Stomach (tissue), 4 donors: ENCODE results near the gene PRRX2.

ENCODE experiments used
- POLR2A ChIP-seq, 4 donors: fragments of 450-650 bp; IDR thresholded peaks; one replicate each; pipeline ENCODE4 v1.6.1; 2016; ENCODE audit warnings: antibody characterized with exemption in 4 of 4, control low read depth in 2 of 4, mild to moderate bottlenecking in 1 of 4, moderate library complexity in 1 of 4
- TF ChIP-seq, protein P1 (sequence below), 7 experiments: fragments of 450-650 bp in 4 of 7; fragments of 200-600 bp in 3 of 7; sonication (generic) in 3 of 7; IDR thresholded peaks; one replicate each; pipeline ENCODE4 v1.5.1; 2016 to 2019; ENCODE audit warnings: antibody characterized with exemption in 7 of 7, control low read depth in 2 of 7, mild to moderate bottlenecking in 1 of 7

DNA sequence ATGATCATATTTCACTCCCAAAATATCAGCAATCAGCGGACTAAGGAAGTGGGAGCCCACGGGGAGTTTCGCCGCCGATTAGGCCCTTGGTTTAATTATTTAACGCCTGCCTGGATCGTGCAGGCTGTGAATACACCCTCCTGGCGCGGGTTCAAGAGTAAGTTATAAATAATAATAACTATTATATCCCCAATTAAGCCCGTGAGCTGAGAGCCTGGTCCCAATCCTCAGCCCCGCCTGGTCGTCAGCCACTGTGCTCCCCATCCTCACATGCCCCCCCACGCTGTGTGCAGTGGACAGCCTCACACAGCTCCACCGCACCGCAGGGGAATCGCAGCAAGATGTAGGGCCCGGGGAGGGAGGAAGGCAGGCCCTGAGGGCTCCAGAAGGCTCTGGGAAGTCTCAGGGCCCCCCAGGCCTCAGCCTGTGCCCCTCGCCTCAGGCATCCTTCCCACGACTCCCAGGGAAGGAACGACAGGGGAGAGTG lies 10.8 kb upstream of the PRRX2 start:
- TF ChIP-seq, protein P1, sequence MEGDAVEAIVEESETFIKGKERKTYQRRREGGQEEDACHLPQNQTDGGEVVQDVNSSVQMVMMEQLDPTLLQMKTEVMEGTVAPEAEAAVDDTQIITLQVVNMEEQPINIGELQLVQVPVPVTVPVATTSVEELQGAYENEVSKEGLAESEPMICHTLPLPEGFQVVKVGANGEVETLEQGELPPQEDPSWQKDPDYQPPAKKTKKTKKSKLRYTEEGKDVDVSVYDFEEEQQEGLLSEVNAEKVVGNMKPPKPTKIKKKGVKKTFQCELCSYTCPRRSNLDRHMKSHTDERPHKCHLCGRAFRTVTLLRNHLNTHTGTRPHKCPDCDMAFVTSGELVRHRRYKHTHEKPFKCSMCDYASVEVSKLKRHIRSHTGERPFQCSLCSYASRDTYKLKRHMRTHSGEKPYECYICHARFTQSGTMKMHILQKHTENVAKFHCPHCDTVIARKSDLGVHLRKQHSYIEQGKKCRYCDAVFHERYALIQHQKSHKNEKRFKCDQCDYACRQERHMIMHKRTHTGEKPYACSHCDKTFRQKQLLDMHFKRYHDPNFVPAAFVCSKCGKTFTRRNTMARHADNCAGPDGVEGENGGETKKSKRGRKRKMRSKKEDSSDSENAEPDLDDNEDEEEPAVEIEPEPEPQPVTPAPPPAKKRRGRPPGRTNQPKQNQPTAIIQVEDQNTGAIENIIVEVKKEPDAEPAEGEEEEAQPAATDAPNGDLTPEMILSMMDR (IDR thresholded peaks at IDR 0.05), result no peak
- no peak for TF ChIP-seq POLR2A (IDR thresholded peaks at IDR 0.05)
